H9 (cell line): ENCODE measurements around the gene CCDC191. TPM values are rescaled to one million over a fixed set of nuclear protein-coding genes. Genes with fewer than 3 reads are reported as not detected.

Source experiments
- DNase-seq: peaks from one replicate; pipeline ENCODE4 v3.0.0-alpha.2; 2017
- H2AFZ ChIP-seq: one replicate; pipeline ENCODE4 v1.6.1; 2013; ENCODE audit warnings: mild to moderate bottlenecking, low read length, control low read depth, moderate library complexity
- H2AK5ac ChIP-seq: 2 replicates; pipeline ENCODE4 v1.6.1; 2013; ENCODE audit warnings: low read length, control low read depth, mixed read lengths; ENCODE audit not compliant: insufficient read length
- H2BK120ac ChIP-seq: one replicate; pipeline ENCODE4 v1.6.1; 2013; ENCODE audit warnings: low read depth, mild to moderate bottlenecking, low read length, control low read depth, inconsistent platforms; ENCODE audit not compliant: poor library complexity, severe bottlenecking
- H2BK12ac ChIP-seq: 2 replicates; pipeline ENCODE4 v1.6.1; 2013; ENCODE audit warnings: low read length, control low read depth, mixed read lengths, low read depth; ENCODE audit not compliant: insufficient read length
- H2BK15ac ChIP-seq: 2 replicates; pipeline ENCODE4 v1.6.1; 2013; ENCODE audit warnings: low read depth, low read length, control low read depth
- H2BK20ac ChIP-seq: one replicate; pipeline ENCODE4 v1.6.1; 2013; ENCODE audit warnings: low read depth, mild to moderate bottlenecking, low read length, control low read depth, inconsistent platforms; ENCODE audit not compliant: poor library complexity, severe bottlenecking
- H2BK5ac ChIP-seq: 2 replicates; pipeline ENCODE4 v1.6.1; 2013; ENCODE audit warnings: low read length, control low read depth, mixed read lengths; ENCODE audit not compliant: insufficient read length
- H3K14ac ChIP-seq: 2 replicates; pipeline ENCODE4 v1.6.1; 2013; ENCODE audit warnings: low read length, control low read depth; ENCODE audit not compliant: insufficient read depth
- H3K18ac ChIP-seq: 2 replicates; pipeline ENCODE4 v1.6.1; 2013; ENCODE audit warnings: low read depth, mild to moderate bottlenecking, mixed read lengths, low read length, control low read depth; ENCODE audit not compliant: insufficient read length
- H3K23ac ChIP-seq: 2 replicates; pipeline ENCODE4 v1.6.1; 2013; ENCODE audit warnings: low read length, control low read depth, mixed read lengths, low read depth; ENCODE audit not compliant: insufficient read length
- H3K23me2 ChIP-seq: 2 replicates; pipeline ENCODE4 v1.6.1; 2013; ENCODE audit warnings: low read depth, mild to moderate bottlenecking, mixed read lengths, low read length, control low read depth; ENCODE audit not compliant: insufficient read length, poor library complexity, severe bottlenecking
- H3K27ac ChIP-seq: 2 replicates; pipeline ENCODE4 v1.5.1; 2013; ENCODE audit warnings: low read length, control low read depth, mixed read lengths, low read depth; ENCODE audit not compliant: insufficient read length
- H3K27me3 ChIP-seq: 2 replicates; pipeline ENCODE4 v1.6.1; 2013; ENCODE audit warnings: low read length, control low read depth, inconsistent platforms; ENCODE audit not compliant: insufficient read depth
- H3K4ac ChIP-seq: 2 replicates; pipeline ENCODE4 v1.6.1; 2013; ENCODE audit warnings: low read depth, mild to moderate bottlenecking, control low read depth, inconsistent platforms, low read length, moderate library complexity
- H3K4me1 ChIP-seq: 2 replicates; pipeline ENCODE4 v1.6.1; 2013; ENCODE audit warnings: low read length, control low read depth, inconsistent platforms; ENCODE audit not compliant: insufficient read depth
- H3K4me2 ChIP-seq: 2 replicates; pipeline ENCODE4 v1.6.1; 2013; ENCODE audit warnings: low read length, control low read depth, mixed read lengths; ENCODE audit not compliant: insufficient read length, insufficient read depth
- H3K56ac ChIP-seq: 2 replicates; pipeline ENCODE4 v1.6.1; 2013; ENCODE audit warnings: low read depth, mild to moderate bottlenecking, mixed read lengths, low read length, control low read depth; ENCODE audit not compliant: insufficient read length
- H3K79me1 ChIP-seq: 2 replicates; pipeline ENCODE4 v1.6.1; 2013; ENCODE audit warnings: low read depth, mild to moderate bottlenecking, moderate library complexity, low read length, control low read depth, inconsistent platforms; ENCODE audit not compliant: insufficient read depth, poor library complexity, severe bottlenecking
- H3K79me2 ChIP-seq: 2 replicates; pipeline ENCODE4 v1.6.1; 2013; ENCODE audit warnings: low read length, control low read depth, inconsistent platforms; ENCODE audit not compliant: insufficient read depth
- H3K9ac ChIP-seq: 2 replicates; pipeline ENCODE4 v1.6.1; 2013; ENCODE audit warnings: low read length, control low read depth, mixed read lengths; ENCODE audit not compliant: insufficient read length; ENCODE audit errors: extremely low read depth
- H3K9me3 ChIP-seq: one replicate; pipeline ENCODE4 v1.6.1; 2013; ENCODE audit warnings: low read depth, low read length, inconsistent platforms; ENCODE audit not compliant: control insufficient read depth
- H3T11ph ChIP-seq: one replicate; pipeline ENCODE4 v1.6.1; 2013; ENCODE audit warnings: mild to moderate bottlenecking, low read length, control low read depth, inconsistent platforms
- H4K20me1 ChIP-seq: one replicate; pipeline ENCODE4 v1.6.1; 2013; ENCODE audit not compliant: control insufficient read depth, insufficient read length, insufficient read depth
- H4K5ac ChIP-seq: 2 replicates; pipeline ENCODE4 v1.6.1; 2013; ENCODE audit warnings: low read depth, mild to moderate bottlenecking, mixed read lengths, low read length, control low read depth; ENCODE audit not compliant: insufficient read length
- H4K8ac ChIP-seq: replicated peaks from 2 replicates; pipeline ENCODE4 v1.6.1; 2013; ENCODE audit warnings: low read length, control low read depth, mixed read lengths, low read depth; ENCODE audit not compliant: insufficient read length
- H4K91ac ChIP-seq: 2 replicates; pipeline ENCODE4 v1.6.1; 2013; ENCODE audit warnings: low read depth, mild to moderate bottlenecking, moderate library complexity, mixed read lengths, low read length, control low read depth; ENCODE audit not compliant: insufficient read length
- H3K27ac Mint-ChIP-seq, 3 experiments: 2 replicates in 2 of 3; 3 replicates in 1 of 3; pipeline ENCODE4 v1.8.0; 2020 to 2021; ENCODE audit warnings: mixed read lengths in 3 of 3, mild to moderate bottlenecking in 1 of 3, moderate library complexity in 1 of 3
- H3K27me3 Mint-ChIP-seq: 2 replicates; pipeline ENCODE4 v1.8.0; 2021; ENCODE audit warnings: low read depth, mild to moderate bottlenecking, moderate library complexity, mixed read lengths
- H3K36me3 Mint-ChIP-seq, 3 experiments: 2 replicates in 2 of 3; 3 replicates in 1 of 3; pipeline ENCODE4 v1.8.0; 2020 to 2021; ENCODE audit warnings: low read depth in 3 of 3, mixed read lengths in 3 of 3; ENCODE audit not compliant: insufficient read depth in 1 of 3
- H3K4me1 Mint-ChIP-seq, 2 experiments: 2 replicates each; pipeline ENCODE4 v1.8.0; 2020; ENCODE audit warnings: mixed read lengths in 2 of 2
- H3K4me3 Mint-ChIP-seq, 2 experiments: 2 replicates in 1 of 2; 3 replicates in 1 of 2; pipeline ENCODE4 v1.8.0; 2020 to 2021; ENCODE audit warnings: mild to moderate bottlenecking in 2 of 2, mixed read lengths in 2 of 2, moderate library complexity in 1 of 2
- H3K9me3 Mint-ChIP-seq, 2 experiments: 2 replicates in 1 of 2; 3 replicates in 1 of 2; pipeline ENCODE4 v1.8.0; 2020; ENCODE audit warnings: mild to moderate bottlenecking in 2 of 2, mixed read lengths in 2 of 2, moderate library complexity in 1 of 2
- WGBS: extraction: QIAGEN DNeasy Blood & Tissue Kit; methylation state at CpG from one replicate; pipeline ENCODE4 v1.1.7; 2013; ENCODE audit warnings: missing lambda C conversion rate, low lambda C conversion rate, mixed read lengths; ENCODE audit not compliant: insufficient read length; ENCODE audit errors: extremely low coverage; 5-methylcytosine and 5-hydroxymethylcytosine counted together
- total RNA-seq: library from RNA; stranded (reverse); gene quantifications from 2 replicates; pipeline ENCODE4 v1.2.1, GENCODE V29; 2021
- TF ChIP-seq, protein P1 (sequence below): fragments of 200-600 bp; sonication (generic); conservative IDR thresholded peaks from 3 replicates; pipeline ENCODE4 v1.8.0; 2021; ENCODE audit warnings: antibody characterized with exemption, mild to moderate bottlenecking

CCDC191 gene
- total RNA-seq, 1 experiment from 2014 or later = 0.68 TPM

DNA sequence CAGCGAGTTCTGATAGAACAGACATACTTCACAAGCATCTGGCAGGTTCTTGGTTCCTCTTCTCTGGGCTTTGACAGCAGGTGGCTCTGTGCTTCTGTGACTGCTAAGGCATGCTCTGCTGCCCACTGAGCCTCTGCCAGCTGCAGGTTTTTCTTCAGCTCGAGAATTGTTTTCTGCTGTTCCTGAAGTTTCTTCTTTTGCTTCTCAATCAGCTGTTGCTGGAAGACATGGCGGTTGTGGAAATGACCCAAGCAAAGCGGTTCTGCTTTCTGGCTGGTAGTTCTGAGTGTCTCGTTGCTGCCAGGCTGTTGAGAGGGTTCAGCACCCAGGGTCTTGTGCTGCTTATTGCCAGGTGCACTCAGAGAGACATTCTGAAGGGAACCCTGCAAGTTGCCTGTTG is 50.8 kb downstream of the CCDC191 start:
- Histone ChIP-seq H3K4me1 (no peaks in the 10 kb centered on the region), H3K79me2 (no peaks in the 10 kb centered on the region), H3K4ac (no peak overlapping the region), H3K23ac (no peak overlapping the region), H4K91ac (no peak overlapping the region), H3K18ac (no peak overlapping the region), H2BK20ac (no peak overlapping the region), H3K56ac (no peak overlapping the region), H2BK15ac (no peak overlapping the region), H4K20me1 (no peaks in the 10 kb centered on the region), H3K23me2 (no peaks in the 10 kb centered on the region), H2AK5ac (no peak overlapping the region), H2BK12ac (no peak overlapping the region), H2BK120ac (no peak overlapping the region), H4K8ac (no peak overlapping the region), H2AFZ (no peak overlapping the region), H3K27me3 (no peaks in the 10 kb centered on the region; the same call in 1 of the 2 replicates), H3K9me3 (peaks cover 7% of the 10 kb centered on the region), H3K4me2 (no peak overlapping the region), H4K5ac (no peak overlapping the region), H3K14ac (no peak overlapping the region; the same call in 1 of the 2 replicates), H2BK5ac (no peak overlapping the region), H3K9ac (no peak overlapping the region), H3K27ac (no peak overlapping the region), H3K79me1 (no peaks in the 10 kb centered on the region), H3T11ph (no peak overlapping the region)
- Mint-ChIP-seq H3K36me3 (peaks cover 5 to 6% (median 5%) of the 10 kb centered on the region in 3 experiments; a peak in 5 of 7 replicates), H3K4me1 (no peaks in the 10 kb centered on the region), H3K4me3 (no peak overlapping the region), H3K27ac (0 out of 7 replicates have a peak overlapping the region, but pooled peaks of 1 of the 3 experiments have one; percentile 44), H3K27me3 (no peaks in the 10 kb centered on the region), H3K9me3 (peaks cover 4 to 5% of the 10 kb centered on the region in 2 experiments; a peak in 4 of 5 replicates)
- DNase-seq = no peak
- TF ChIP-seq, protein P1, sequence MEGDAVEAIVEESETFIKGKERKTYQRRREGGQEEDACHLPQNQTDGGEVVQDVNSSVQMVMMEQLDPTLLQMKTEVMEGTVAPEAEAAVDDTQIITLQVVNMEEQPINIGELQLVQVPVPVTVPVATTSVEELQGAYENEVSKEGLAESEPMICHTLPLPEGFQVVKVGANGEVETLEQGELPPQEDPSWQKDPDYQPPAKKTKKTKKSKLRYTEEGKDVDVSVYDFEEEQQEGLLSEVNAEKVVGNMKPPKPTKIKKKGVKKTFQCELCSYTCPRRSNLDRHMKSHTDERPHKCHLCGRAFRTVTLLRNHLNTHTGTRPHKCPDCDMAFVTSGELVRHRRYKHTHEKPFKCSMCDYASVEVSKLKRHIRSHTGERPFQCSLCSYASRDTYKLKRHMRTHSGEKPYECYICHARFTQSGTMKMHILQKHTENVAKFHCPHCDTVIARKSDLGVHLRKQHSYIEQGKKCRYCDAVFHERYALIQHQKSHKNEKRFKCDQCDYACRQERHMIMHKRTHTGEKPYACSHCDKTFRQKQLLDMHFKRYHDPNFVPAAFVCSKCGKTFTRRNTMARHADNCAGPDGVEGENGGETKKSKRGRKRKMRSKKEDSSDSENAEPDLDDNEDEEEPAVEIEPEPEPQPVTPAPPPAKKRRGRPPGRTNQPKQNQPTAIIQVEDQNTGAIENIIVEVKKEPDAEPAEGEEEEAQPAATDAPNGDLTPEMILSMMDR = no peak
- WGBS = no CpG with 5 or more reads among the region's 5 CpGs
